Tibial artery (tissue), 4 donors: ENCODE measurements around the gene KLHL1.

Source experiments
- DNase-seq, 2 donors: peaks; one replicate each; pipeline ENCODE4 v3.0.0-alpha.2; 2019
- H3K27ac ChIP-seq, 2 donors: fragments of 200-600 bp; sonication (generic) in 1 of 2; 1 replicate in 1 of 2; 2 replicates in 1 of 2; pipeline ENCODE4 v1.5.1; 2018 to 2019; ENCODE audit warnings: mild to moderate bottlenecking in 1 of 2
- H3K27me3 ChIP-seq, 2 donors: fragments of 200-600 bp; sonication (generic) in 1 of 2; one replicate each; pipeline versions ENCODE4 v1.5.1 to v1.6.0; 2016 to 2019
- H3K36me3 ChIP-seq, 3 donors: fragments of 200-600 bp; sonication (generic) in 2 of 3; one replicate each; pipeline ENCODE4 v1.5.1; 2016 to 2019; ENCODE audit warnings: mild to moderate bottlenecking in 2 of 3
- H3K4me1 ChIP-seq, 4 donors: fragments of 200-600 bp; sonication (generic) in 2 of 4; 1 replicate in 3 of 4; 2 replicates in 1 of 4; pipeline ENCODE4 v1.5.1; 2016 to 2019
- H3K4me3 ChIP-seq, 2 donors: fragments of 200-600 bp; sonication (generic) in 1 of 2; 1 replicate in 1 of 2; 2 replicates in 1 of 2; pipeline ENCODE4 v1.5.1; 2018 to 2019; ENCODE audit warnings: mild to moderate bottlenecking in 2 of 2
- H3K9me3 ChIP-seq, 3 donors: fragments of 200-600 bp; sonication (generic) in 1 of 3; one replicate each; pipeline ENCODE4 v1.5.1; 2016 to 2019
- CTCF ChIP-seq, 2 experiments: fragments of 200-600 bp in 1 of 2; fragments of 450-650 bp in 1 of 2; IDR thresholded peaks; one replicate each; pipeline ENCODE4 v1.5.1; 2017 to 2019; ENCODE audit warnings: antibody characterized with exemption in 2 of 2, mild to moderate bottlenecking in 1 of 2, moderate library complexity in 1 of 2
- intact Hi-C: fragments of 100-400 bp; cut with DNase I; formaldehyde crosslinking; loops from one replicate; pipeline ENCODE4 v1.15.0; 2023; ENCODE audit warnings: low total_unique reads

The KLHL1 gene

GRCh38 chr13:70042193-70042592, 66.1 kb downstream of the KLHL1 start:
- H3K4me3 ChIP-seq: no peak overlapping the region
- H3K9me3 ChIP-seq: no peaks in the 10 kb centered on the region
- no peak for TF ChIP-seq CTCF (IDR thresholded peaks at IDR 0.05)
- no peaks in the 10 kb centered on the region for H3K27me3 ChIP-seq
- no peaks in the 10 kb centered on the region for H3K4me1 ChIP-seq
- no peaks in the 10 kb centered on the region for H3K36me3 ChIP-seq
- H3K27ac ChIP-seq: no peak overlapping the region
- DNase-seq: no peak
- intact Hi-C loops: no loop called here

GRCh38 chr13:70034286-70034685, 74.0 kb downstream of the KLHL1 start:
- no peaks in the 10 kb centered on the region for H3K27me3 ChIP-seq
- no peaks in the 10 kb centered on the region for H3K9me3 ChIP-seq
- intact Hi-C loops: no loop called here
- no peak overlapping the region for H3K27ac ChIP-seq
- no peak overlapping the region for H3K4me3 ChIP-seq
- no peaks in the 10 kb centered on the region for H3K4me1 ChIP-seq
- no peak for DNase-seq
- TF ChIP-seq CTCF (IDR thresholded peaks at IDR 0.05): no peak
- no peaks in the 10 kb centered on the region for H3K36me3 ChIP-seq

- no peaks in the 10 kb centered on the region for H3K4me1 ChIP-seq
- no peaks in the 10 kb centered on the region for H3K9me3 ChIP-seq
- intact Hi-C loops: no loop called here
- no peak overlapping the region for H3K27ac ChIP-seq
- no peak for TF ChIP-seq CTCF (IDR thresholded peaks at IDR 0.05)
- no peak for DNase-seq
- H3K36me3 ChIP-seq: no peaks in the 10 kb centered on the region
- no peaks in the 10 kb centered on the region for H3K27me3 ChIP-seq
- H3K4me3 ChIP-seq: no peak overlapping the region
Observed at GRCh38 chr13:70027551-70027950, 80.7 kb downstream of the KLHL1 start.

GRCh38 chr13:70023516-70023915, 84.7 kb downstream of the KLHL1 start:
- no peak for TF ChIP-seq CTCF (IDR thresholded peaks at IDR 0.05)
- H3K27me3 ChIP-seq: no peaks in the 10 kb centered on the region
- no peak overlapping the region for H3K4me3 ChIP-seq
- intact Hi-C loops: no loop called here
- no peaks in the 10 kb centered on the region for H3K36me3 ChIP-seq
- no peak overlapping the region for H3K27ac ChIP-seq
- no peaks in the 10 kb centered on the region for H3K4me1 ChIP-seq
- no peaks in the 10 kb centered on the region for H3K9me3 ChIP-seq
- DNase-seq: no peak

- Histone ChIP-seq H3K9me3 (no peaks in the 10 kb centered on the region), H3K27ac (no peak overlapping the region), H3K36me3 (no peaks in the 10 kb centered on the region), H3K4me3 (no peak overlapping the region), H3K4me1 (no peaks in the 10 kb centered on the region), H3K27me3 (no peaks in the 10 kb centered on the region)
- intact Hi-C loops: no loop called here
- TF ChIP-seq CTCF (IDR thresholded peaks at IDR 0.05): no peak
- no peak for DNase-seq
Observed at GRCh38 chr13:70022646-70023045, 85.6 kb downstream of the KLHL1 start.

GRCh38 chr13:70016116-70016515, 92.1 kb downstream of the KLHL1 start:
- Histone ChIP-seq H3K4me3 (no peak overlapping the region), H3K27me3 (no peaks in the 10 kb centered on the region), H3K36me3 (no peaks in the 10 kb centered on the region), H3K27ac (no peak overlapping the region), H3K9me3 (peaks cover 0 to 6% (median 0%) of the 10 kb centered on the region in 3 donors), H3K4me1 (no peaks in the 10 kb centered on the region)
- no peak for DNase-seq
- no peak for TF ChIP-seq CTCF (IDR thresholded peaks at IDR 0.05)
- intact Hi-C loops: no loop called here
